ENCODE data around the gene NFE2L2.

GRCh38 chr2:177285892-177286715 is 21.6 kb upstream of the NFE2L2 start:
- no peak for TF ChIP-seq CTCF (conservative IDR thresholded peaks at IDR 0.05; ENCODE audit: low read depth, low read length)
- TF ChIP-seq EZH2 (IDR thresholded peaks at IDR 0.05; ENCODE audit: borderline replicate concordance, low read depth, low read length, poor library complexity, severe bottlenecking) = no peak

Measured in A673 (cell line).